ENCODE results near the gene LRRC51.

DNA sequence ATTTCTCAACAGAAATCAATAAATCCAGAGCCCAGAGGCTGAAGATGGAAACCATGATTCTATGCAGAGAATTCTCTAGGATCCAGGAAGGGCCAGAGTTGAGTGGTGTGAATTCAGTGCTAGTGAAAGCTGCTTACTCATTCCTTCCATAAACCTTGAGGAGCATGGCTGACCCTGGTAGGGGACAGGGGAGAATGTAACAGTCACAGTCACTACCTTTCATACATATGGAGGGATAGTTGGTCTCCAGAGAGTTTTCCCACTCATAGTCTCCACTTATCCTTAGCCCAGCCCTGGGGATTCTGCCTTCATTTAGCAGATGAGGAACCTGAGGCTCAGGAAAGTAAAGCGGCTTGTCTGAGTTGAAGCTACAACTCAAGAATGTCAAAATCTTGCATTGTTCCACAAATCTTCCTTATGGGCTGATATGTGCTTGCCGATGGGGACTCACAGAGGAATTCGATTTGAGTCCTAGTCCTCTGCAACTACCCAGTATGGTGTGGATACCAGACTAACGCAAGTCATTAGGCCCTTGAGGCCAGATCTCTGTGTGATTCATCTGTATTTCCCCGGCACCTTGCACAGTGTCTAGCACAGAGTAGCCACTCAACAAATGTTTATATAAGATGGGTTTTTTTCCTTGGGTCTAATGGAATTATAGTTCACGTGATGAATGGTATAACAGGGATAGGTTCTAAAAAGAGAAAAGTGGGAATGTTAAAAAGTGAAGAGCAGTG is 35.5 kb downstream of the LRRC51 start:
- TF ChIP-seq, protein P1, sequence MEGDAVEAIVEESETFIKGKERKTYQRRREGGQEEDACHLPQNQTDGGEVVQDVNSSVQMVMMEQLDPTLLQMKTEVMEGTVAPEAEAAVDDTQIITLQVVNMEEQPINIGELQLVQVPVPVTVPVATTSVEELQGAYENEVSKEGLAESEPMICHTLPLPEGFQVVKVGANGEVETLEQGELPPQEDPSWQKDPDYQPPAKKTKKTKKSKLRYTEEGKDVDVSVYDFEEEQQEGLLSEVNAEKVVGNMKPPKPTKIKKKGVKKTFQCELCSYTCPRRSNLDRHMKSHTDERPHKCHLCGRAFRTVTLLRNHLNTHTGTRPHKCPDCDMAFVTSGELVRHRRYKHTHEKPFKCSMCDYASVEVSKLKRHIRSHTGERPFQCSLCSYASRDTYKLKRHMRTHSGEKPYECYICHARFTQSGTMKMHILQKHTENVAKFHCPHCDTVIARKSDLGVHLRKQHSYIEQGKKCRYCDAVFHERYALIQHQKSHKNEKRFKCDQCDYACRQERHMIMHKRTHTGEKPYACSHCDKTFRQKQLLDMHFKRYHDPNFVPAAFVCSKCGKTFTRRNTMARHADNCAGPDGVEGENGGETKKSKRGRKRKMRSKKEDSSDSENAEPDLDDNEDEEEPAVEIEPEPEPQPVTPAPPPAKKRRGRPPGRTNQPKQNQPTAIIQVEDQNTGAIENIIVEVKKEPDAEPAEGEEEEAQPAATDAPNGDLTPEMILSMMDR (IDR thresholded peaks at IDR 0.05): no peak
- TF ChIP-seq POLR2AphosphoS5 (IDR thresholded peaks at IDR 0.05; ENCODE audit: low read depth, low read length) (no peak), SIN3A (IDR thresholded peaks at IDR 0.05; ENCODE audit: borderline replicate concordance, insufficient read depth, low read depth, low read length) (no peak)
- TF ChIP-seq, protein P2, sequence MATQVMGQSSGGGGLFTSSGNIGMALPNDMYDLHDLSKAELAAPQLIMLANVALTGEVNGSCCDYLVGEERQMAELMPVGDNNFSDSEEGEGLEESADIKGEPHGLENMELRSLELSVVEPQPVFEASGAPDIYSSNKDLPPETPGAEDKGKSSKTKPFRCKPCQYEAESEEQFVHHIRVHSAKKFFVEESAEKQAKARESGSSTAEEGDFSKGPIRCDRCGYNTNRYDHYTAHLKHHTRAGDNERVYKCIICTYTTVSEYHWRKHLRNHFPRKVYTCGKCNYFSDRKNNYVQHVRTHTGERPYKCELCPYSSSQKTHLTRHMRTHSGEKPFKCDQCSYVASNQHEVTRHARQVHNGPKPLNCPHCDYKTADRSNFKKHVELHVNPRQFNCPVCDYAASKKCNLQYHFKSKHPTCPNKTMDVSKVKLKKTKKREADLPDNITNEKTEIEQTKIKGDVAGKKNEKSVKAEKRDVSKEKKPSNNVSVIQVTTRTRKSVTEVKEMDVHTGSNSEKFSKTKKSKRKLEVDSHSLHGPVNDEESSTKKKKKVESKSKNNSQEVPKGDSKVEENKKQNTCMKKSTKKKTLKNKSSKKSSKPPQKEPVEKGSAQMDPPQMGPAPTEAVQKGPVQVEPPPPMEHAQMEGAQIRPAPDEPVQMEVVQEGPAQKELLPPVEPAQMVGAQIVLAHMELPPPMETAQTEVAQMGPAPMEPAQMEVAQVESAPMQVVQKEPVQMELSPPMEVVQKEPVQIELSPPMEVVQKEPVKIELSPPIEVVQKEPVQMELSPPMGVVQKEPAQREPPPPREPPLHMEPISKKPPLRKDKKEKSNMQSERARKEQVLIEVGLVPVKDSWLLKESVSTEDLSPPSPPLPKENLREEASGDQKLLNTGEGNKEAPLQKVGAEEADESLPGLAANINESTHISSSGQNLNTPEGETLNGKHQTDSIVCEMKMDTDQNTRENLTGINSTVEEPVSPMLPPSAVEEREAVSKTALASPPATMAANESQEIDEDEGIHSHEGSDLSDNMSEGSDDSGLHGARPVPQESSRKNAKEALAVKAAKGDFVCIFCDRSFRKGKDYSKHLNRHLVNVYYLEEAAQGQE (IDR thresholded peaks at IDR 0.05; ENCODE audit: insufficient read depth in 1 of 2, low read depth in 2 of 2, low read length in 1 of 2): no peak
